Measurements from ENCODE around the gene PAQR4. TPM values are rescaled to one million over a fixed set of nuclear protein-coding genes. Genes with fewer than 3 reads are reported as not detected.

The PAQR4 gene
- total and polyA plus RNA-seq, 2 of the 13 experiments (the other 11 are each of a cell fraction or from before 2014, with no cell fraction given): 15.9 to 24.8 TPM

GRCh38 chr16:2981899-2982250 lies 12.7 kb downstream of the PAQR4 start:
- Histone ChIP-seq H2AFZ (ENCODE audit: low read length) (no peak overlapping the region), H3K27me3 (ENCODE audit: control insufficient read depth in 1 of 2, insufficient read depth in 2 of 2, low read length in 2 of 2) (peaks cover 8 to 25% of the 10 kb centered on the region in 2 experiments; a peak in 4 of 5 replicates), H3K4me1 (ENCODE audit: insufficient read depth, low read length) (peaks cover 26% of the 10 kb centered on the region), H3K9me3 (ENCODE audit: low read length) (no peaks in the 10 kb centered on the region), H3K36me3 (replicated peaks in 1 of 2; ENCODE audit: control insufficient read depth in 1 of 2, insufficient read depth in 2 of 2, low read length in 2 of 2) (no peaks in the 10 kb centered on the region), H4K20me1 (ENCODE audit: insufficient read depth, low read length) (no peaks in the 10 kb centered on the region), H3K4me3 (replicated peaks in 1 of 3; ENCODE audit: insufficient read depth in 1 of 3, low read depth in 2 of 3, low read length in 3 of 3) (peak overlapping the region; percentile 86 to 95 (median 88); a peak in 5 of 6 replicates), H3K9ac (ENCODE audit: insufficient read depth, low read depth, low read length) (peak overlapping the region; percentile 94), H3K27ac (ENCODE audit: extremely low read length, insufficient read depth, low read length) (peak overlapping the region; percentile 87), H3K79me2 (ENCODE audit: insufficient read depth, low read length) (peaks cover 8% of the 10 kb centered on the region), H3K4me2 (ENCODE audit: low read depth, low read length) (peak overlapping the region; percentile 96)
- intact Hi-C loops (cut with micrococcal nuclease; ENCODE audit: unreplicated experiment): loop anchor here (2.0 kb wide), 1 partner anchor 17 kb away; the partner anchor contains the start of gene KREMEN2
- ATAC-seq (no peak), DNase-seq (ENCODE audit: low spot score) (no peak), FAIRE-seq (no peak)
- BruUV-seq (replicated peaks): no TSS peak
- 0 out of 2 replicates have a peak, but pooled peaks have one; percentile 28 for TF ChIP-seq ZNF75D (CRISPR knock-in tag; IDR thresholded peaks at IDR 0.05; ENCODE audit: borderline replicate concordance)
- TF ChIP-seq, protein P1, sequence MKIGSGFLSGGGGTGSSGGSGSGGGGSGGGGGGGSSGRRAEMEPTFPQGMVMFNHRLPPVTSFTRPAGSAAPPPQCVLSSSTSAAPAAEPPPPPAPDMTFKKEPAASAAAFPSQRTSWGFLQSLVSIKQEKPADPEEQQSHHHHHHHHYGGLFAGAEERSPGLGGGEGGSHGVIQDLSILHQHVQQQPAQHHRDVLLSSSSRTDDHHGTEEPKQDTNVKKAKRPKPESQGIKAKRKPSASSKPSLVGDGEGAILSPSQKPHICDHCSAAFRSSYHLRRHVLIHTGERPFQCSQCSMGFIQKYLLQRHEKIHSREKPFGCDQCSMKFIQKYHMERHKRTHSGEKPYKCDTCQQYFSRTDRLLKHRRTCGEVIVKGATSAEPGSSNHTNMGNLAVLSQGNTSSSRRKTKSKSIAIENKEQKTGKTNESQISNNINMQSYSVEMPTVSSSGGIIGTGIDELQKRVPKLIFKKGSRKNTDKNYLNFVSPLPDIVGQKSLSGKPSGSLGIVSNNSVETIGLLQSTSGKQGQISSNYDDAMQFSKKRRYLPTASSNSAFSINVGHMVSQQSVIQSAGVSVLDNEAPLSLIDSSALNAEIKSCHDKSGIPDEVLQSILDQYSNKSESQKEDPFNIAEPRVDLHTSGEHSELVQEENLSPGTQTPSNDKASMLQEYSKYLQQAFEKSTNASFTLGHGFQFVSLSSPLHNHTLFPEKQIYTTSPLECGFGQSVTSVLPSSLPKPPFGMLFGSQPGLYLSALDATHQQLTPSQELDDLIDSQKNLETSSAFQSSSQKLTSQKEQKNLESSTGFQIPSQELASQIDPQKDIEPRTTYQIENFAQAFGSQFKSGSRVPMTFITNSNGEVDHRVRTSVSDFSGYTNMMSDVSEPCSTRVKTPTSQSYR (CRISPR knock-in tag; IDR thresholded peaks at IDR 0.05; ENCODE audit: borderline replicate concordance): no peak; the same call in 1 of the 2 replicates
- TF ChIP-seq THAP7 (CRISPR knock-in tag; IDR thresholded peaks at IDR 0.05): peak; percentile 59; the same call in 1 of the 2 replicates
- TF ChIP-seq ZNF18 (CRISPR knock-in tag; IDR thresholded peaks at IDR 0.05; ENCODE audit: insufficient replicate concordance): peak; percentile 7
- TF ChIP-seq ZNF263 (CRISPR knock-in tag; IDR thresholded peaks at IDR 0.05): no peak
- TF ChIP-seq ZFP1 (CRISPR knock-in tag; IDR thresholded peaks at IDR 0.05): no peak
- 0 out of 2 replicates have a peak, but pooled peaks have one; percentile 8 for TF ChIP-seq ARHGAP35 (CRISPR knock-in tag; IDR thresholded peaks at IDR 0.05; ENCODE audit: borderline replicate concordance)
- WGBS (ENCODE audit: low lambda C conversion rate): 20% methylated on average over 4 of the region's 4 CpGs
- POLR2A ChIA-PET: interaction anchor here (1.2 to 3.9 kb wide), 7 partner anchors 10 to 153 kb away, joined by 8 to 48 read pairs (median 11); partner anchors contain the start of genes HCFC1R1, KREMEN2, PAQR4 and THOC6
- in situ Hi-C loops (cut with HindIII; ENCODE audit: extremely low pct_ligation_motif_present, low pct_unique_long_range_greater_than_20kb): no loop called here
- CTCF ChIA-PET (ENCODE audit: low intra/inter-chr PET ratio, low total read pairs): no interaction called here
